Prostate gland (tissue), 2 donors: Measurements from ENCODE around the gene SAMSN1.

Experiments
- POLR2A ChIP-seq: fragments of 450-650 bp; IDR thresholded peaks from one replicate; pipeline ENCODE4 v1.6.1; 2016; ENCODE audit warnings: antibody characterized with exemption, mild to moderate bottlenecking
- TF ChIP-seq, protein P1 (sequence below), 4 experiments: fragments of 200-600 bp in 2 of 4; fragments of 450-650 bp in 2 of 4; sonication (generic) in 2 of 4; IDR thresholded peaks; 1 replicate in 3 of 4; 2 replicates in 1 of 4; pipeline ENCODE4 v1.5.1; 2016 to 2019; ENCODE audit warnings: antibody characterized with exemption in 4 of 4, mild to moderate bottlenecking in 2 of 4, moderate library complexity in 2 of 4

DNA sequence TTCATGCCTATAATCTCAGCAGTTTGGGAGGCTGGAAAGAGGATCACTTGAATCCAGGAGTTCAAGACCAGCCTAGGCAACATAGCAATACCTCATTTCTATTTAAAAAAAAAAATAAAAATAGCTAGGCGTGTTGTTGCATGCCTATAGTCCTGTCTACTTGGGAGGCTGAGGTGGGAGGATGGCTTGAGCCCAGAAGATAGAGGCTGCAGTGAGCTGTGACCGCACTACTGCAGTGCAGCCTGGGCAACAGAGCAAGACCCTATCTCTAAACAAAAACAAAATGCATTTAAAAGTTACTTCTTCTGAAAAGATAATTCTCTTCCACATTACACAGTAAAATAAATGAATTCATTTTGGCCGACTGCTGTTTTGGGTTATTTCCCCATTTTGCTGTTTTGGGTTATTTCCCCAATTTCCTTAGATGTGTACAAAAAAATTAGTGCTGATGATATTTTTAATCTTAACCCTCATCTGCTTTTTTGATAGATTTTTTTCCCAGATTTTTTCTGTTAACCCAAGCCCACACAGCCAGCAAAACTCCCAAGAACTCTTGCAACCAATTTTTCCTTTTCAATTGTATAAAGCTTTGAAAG is 23.0 kb upstream of the SAMSN1 start:
- TF ChIP-seq, protein P1, sequence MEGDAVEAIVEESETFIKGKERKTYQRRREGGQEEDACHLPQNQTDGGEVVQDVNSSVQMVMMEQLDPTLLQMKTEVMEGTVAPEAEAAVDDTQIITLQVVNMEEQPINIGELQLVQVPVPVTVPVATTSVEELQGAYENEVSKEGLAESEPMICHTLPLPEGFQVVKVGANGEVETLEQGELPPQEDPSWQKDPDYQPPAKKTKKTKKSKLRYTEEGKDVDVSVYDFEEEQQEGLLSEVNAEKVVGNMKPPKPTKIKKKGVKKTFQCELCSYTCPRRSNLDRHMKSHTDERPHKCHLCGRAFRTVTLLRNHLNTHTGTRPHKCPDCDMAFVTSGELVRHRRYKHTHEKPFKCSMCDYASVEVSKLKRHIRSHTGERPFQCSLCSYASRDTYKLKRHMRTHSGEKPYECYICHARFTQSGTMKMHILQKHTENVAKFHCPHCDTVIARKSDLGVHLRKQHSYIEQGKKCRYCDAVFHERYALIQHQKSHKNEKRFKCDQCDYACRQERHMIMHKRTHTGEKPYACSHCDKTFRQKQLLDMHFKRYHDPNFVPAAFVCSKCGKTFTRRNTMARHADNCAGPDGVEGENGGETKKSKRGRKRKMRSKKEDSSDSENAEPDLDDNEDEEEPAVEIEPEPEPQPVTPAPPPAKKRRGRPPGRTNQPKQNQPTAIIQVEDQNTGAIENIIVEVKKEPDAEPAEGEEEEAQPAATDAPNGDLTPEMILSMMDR (IDR thresholded peaks at IDR 0.05) = no peak
- TF ChIP-seq POLR2A = no peak
